ENCODE results near the gene RYK.

The RYK gene

DNA sequence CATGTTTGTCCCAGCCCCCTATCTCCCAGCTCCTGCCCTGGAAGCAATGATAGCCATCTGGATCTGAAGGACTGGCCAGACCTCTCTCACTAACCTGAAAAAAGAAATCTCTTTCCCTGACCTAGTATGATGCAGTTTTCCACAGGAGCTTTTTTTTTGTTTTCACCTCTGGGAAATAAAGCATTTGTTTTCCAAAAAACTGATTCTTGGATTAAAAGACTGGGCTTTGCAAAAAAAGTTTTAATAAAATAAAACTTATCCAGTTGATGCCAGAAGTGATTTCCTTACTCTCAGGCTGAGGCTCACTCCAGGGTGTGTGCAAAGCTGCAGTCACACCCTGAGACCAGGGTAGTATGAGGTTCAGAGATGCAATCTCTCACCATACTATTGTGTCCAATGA lies 104.0 kb downstream of the RYK start:
- no peak for DNase-seq

DNA sequence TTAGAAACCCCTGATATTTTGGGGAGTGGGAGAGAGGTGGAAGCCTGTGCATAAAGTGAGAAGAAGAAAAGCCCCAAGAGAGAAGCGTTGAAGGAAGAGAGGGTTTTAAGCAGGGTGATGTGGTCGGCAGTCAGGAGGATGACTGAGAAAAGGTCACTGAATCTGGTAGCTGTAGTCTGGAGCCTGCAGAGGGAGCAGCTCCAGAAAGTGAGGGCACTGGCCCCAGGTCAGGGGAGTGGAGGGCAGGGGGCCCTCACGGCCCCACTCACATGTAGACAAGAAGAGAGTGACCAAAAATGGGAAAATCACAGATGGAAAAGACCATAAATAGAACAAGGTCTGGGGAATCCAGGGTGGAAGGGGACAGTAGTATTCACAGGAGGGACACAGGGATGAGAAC lies 105.5 kb downstream of the RYK start:
- no peak for DNase-seq

DNA sequence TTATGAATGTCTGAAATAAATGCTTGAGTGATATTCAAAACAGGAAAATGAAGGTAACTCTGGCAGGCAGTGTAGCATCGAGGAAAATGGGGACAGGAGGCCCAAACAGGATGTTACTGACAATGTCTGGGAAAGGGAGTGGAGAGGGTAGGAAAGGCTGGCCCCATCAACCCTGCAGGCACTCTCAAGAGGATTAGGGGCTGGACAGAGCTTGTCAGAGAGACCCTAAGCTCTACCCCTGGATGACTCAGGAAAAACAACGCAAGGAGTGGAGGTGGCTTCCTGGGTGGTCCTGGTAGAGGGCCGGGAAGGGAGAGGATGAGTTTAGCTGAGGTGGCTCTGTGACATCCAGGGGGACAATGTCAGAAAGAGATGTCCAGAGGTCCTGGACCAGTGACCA lies 106.0 kb downstream of the RYK start:
- no peak for DNase-seq

DNA sequence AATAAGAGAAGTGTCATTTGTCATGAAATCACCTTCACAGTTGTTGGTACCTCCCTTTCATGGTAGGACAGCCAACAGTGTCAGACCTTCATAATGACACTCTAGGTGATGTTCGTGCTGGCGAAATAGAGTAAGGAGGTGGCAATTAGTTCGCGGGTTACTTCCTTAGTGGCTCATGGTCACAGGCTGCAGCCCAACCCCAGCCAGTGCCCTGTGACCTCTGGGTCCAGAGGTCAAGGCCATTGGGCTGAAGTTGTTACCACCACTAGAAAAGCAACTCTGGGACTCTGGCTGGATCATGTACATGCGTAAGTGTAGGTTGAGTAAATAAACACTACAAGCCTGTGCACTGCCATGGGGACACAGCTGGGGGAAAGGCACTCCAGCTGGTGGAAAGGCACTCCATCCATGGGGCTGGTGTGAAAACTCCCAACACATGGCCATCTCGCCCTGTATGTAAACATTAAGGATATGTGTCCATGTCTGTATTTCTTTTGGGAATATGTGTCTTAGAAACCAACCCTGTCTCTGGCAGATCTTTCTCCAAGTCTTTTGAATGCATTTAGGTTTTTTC lies 106.7 kb downstream of the RYK start:
- DNase-seq, result no peak

DNA sequence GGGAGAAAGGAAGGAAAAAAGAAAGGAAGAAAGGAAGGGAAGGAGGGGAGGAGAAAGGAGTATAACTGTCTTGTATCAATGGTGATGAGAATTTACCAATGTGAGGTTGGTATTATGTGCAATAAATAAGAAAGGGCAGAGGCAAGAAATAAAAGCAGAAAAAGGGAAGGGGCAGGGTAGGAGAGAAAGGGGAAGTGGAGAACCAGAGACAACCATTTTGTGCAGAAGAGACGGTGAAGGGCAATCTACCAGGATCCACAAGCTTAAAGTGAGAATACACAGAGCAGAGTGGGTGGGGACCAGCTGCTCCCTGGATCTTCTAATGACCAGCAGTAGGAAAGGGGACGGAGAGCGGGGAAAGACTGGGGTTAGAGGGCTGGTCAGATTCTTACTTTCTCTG lies 114.1 kb downstream of the RYK start:
- no peak for DNase-seq

DNA sequence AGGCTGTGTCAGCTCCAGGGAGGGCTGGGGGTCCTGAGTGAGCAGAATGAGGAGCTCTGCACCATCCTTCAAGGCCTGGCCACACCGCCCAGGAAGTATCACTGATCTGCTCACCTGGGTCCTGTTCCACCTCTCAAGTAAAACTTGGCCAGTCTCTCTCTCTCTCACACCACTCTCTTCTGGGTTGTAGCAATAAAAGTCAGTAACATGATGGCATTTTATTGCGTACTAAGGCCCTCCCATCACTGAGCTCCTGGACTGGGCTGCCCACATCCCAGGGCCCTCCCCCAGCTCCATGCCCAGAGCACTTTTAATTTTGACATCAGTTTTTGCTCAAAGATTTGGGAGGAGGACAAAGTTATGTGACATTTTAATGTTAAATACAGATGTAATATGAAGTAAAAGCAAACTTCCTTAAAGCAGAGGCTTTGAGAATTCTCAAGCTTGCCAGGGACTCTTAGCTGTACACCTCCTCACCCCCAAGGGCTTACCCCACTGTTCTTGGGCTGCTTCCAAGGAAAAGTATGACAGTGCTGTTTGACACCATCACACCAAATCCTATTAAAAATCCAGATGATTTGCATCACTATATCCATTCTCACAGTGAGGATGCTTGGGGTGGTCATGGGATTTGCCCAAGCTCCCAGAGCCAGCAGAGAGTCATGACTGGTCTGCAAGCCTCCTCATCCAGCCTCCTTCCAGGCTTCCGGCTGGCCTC lies 115.8 kb downstream of the RYK start:
- no peak for DNase-seq

DNA sequence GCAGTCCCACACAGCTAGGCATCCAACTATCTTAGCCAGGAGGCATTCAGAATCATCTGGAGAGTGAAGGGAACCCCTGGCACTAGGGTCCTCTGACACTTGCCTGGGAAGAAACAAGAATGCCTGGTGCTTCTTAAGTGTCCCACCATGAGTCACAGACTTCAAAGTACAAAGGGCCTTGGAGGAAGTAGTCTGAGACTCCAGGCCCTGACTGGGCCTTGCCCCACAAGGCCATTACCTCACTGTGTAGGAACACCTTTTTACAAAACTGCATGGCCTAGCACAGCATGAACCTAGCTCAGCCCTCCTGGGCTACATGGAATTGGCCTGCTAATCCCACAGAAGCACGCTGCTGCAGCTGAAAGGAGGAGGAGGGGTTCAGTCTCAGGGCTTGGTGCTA lies 116.4 kb downstream of the RYK start:
- no peak for DNase-seq

DNA sequence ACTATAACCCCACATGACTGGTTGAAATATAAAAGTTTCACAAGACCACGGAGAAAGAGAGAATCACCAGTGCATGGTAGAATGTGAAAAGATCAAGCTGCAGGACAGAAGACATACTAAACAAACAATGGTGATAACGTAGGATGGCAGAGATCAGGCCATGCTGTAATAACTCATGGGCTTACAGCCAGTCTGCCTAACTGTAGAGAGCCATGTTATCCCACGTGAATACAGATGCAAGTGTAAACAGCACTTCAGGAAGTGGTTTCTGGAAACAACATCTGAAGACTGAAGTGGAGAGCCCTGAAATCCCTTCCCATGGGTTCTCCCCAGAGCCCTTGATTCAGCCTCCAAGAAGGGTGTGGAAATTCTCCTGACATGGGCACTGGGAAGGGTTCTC lies 117.7 kb downstream of the RYK start:
- no peak for DNase-seq

DNA sequence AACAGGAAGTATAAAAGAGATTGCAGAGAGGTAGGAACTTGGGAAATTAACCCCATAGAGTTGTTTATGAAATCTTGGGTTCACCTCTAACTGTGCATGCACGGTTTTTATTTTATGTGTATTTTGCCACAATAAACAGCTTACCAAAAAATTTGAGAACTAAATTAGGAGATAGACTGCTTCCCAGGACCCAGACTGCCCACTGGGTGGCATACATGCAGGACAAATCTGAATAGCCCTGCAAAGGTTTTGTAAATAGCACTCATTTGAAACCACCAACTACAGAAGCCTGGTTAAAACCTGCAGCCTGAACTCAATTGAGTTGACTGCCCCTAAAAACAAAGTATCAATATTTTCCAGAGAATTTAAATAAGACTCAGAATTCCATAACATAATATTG lies 124.5 kb downstream of the RYK start:
- no peak for DNase-seq

DNA sequence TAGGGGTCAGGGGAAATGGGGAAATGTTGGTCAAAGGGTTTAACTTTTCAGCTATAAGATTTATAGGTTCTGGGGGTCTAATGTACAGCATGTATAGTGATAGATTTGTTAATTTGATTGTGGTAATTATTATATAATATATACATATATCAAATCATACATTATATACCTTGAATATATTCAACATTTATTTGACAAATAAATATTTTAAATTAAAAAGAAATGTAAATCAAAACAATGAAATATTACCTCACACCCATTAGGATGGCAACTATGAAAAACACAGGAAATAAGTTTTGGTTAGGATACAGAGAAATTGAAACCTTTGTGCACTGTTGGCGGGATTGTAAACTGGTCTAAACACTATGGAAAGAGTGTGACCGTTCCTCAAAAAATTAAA lies 135.9 kb downstream of the RYK start:
- DNase-seq, result no peak

DNA sequence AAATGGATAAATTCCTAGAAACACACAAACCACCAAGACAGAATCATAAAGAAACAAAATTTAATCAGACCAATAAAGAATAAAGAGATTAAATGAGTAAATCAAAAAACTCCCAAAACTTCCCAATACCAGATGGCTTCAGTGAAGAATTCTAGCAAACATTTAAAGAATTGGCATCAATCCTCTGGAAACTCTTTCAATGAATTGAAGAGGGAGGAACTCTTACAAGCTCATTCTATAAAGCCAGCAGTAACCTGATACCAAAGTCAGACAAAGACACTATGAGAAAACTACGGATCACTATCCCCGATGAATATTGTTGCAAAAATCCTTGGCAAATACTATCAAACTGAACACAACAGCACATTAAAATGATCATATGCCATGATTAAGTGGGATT lies 139.0 kb downstream of the RYK start:
- peak in 1 of 2 experiments; percentile 21 for DNase-seq

DNA sequence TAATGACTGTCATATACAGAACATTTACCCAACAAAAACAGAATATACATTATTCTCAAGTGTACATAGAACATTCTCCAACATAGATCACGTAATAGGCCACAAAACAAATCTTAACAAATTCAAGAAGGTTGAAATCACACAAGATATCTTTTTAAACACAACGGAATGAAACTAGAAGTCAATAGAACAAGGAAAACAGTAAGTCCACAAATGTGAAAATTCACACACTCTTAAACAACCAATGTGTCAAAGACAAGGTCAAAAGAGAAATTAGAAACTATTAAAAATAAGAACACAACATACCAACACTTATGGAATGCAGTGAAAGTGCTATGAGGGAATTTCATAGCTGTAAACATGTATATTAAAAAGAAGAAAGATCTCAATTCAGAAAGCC lies 139.7 kb downstream of the RYK start:
- no peak for DNase-seq

All from NCI-H446 (cell line).